Breast epithelium (tissue), 4 donors: ENCODE data around the gene FSHR. TPM values are rescaled to one million over a fixed set of nuclear protein-coding genes. Genes with fewer than 3 reads are reported as not detected.

ENCODE experiments used
- DNase-seq, 2 donors: peaks; one replicate each; pipeline ENCODE4 v3.0.0-alpha.2; 2019; ENCODE audit warnings: low spot score in 2 of 2
- H3K27ac ChIP-seq, 2 donors: fragments of 200-600 bp; sonication (generic) in 1 of 2; one replicate each; pipeline ENCODE4 v1.5.1; 2016 to 2019; ENCODE audit warnings: mild to moderate bottlenecking in 1 of 2
- H3K27me3 ChIP-seq, 2 donors: fragments of 200-600 bp; sonication (generic) in 1 of 2; one replicate each; pipeline versions ENCODE4 v1.5.1 to v1.6.0; 2017 to 2019; ENCODE audit warnings: control low read depth in 1 of 2, mild to moderate bottlenecking in 1 of 2
- H3K36me3 ChIP-seq: fragments of 200-600 bp; one replicate; pipeline ENCODE4 v1.5.1; 2019
- H3K4me1 ChIP-seq, 2 donors: fragments of 200-600 bp; sonication (generic); one replicate each; pipeline ENCODE4 v1.5.1; 2016 to 2019; ENCODE audit warnings: control low read depth in 1 of 2
- H3K4me3 ChIP-seq, 3 donors: fragments of 200-600 bp; sonication (generic); 1 replicate in 2 of 3; 2 replicates in 1 of 3; pipeline ENCODE4 v1.5.1; 2016 to 2019; ENCODE audit warnings: mild to moderate bottlenecking in 3 of 3, moderate library complexity in 2 of 3
- H3K9me3 ChIP-seq, 2 donors: fragments of 200-600 bp; sonication (generic) in 1 of 2; one replicate each; pipeline ENCODE4 v1.5.1; 2016 to 2019; ENCODE audit warnings: control low read depth in 1 of 2
- POLR2A ChIP-seq: fragments of 450-650 bp; IDR thresholded peaks from one replicate; pipeline ENCODE4 v1.6.1; 2016; ENCODE audit warnings: antibody characterized with exemption, mild to moderate bottlenecking, moderate library complexity
- POLR2AphosphoS5 ChIP-seq, 3 donors: sonication (generic); formaldehyde crosslinking; IDR thresholded peaks; one replicate each; pipeline ENCODE4 v1.6.1; 2017; ENCODE audit warnings: antibody characterized with exemption in 3 of 3
- intact Hi-C: fragments of 100-400 bp; cut with DNase I; formaldehyde crosslinking; loops from one replicate; pipeline ENCODE4 v1.15.1; 2023; ENCODE audit warnings: low total_unique reads
- total RNA-seq, 3 donors: library from RNA; depleted of rRNA; stranded (reverse); fragments of >200 nt; gene quantifications; one replicate each; pipeline ENCODE4 v1.1.0, GENCODE V29; 2016
- TF ChIP-seq, protein P1 (sequence below), 3 donors: fragments of 450-650 bp; IDR thresholded peaks; one replicate each; pipeline ENCODE4 v1.5.1; 2016 to 2017; ENCODE audit warnings: antibody characterized with exemption in 3 of 3, mild to moderate bottlenecking in 3 of 3, moderate library complexity in 3 of 3

FSHR gene, protein sequence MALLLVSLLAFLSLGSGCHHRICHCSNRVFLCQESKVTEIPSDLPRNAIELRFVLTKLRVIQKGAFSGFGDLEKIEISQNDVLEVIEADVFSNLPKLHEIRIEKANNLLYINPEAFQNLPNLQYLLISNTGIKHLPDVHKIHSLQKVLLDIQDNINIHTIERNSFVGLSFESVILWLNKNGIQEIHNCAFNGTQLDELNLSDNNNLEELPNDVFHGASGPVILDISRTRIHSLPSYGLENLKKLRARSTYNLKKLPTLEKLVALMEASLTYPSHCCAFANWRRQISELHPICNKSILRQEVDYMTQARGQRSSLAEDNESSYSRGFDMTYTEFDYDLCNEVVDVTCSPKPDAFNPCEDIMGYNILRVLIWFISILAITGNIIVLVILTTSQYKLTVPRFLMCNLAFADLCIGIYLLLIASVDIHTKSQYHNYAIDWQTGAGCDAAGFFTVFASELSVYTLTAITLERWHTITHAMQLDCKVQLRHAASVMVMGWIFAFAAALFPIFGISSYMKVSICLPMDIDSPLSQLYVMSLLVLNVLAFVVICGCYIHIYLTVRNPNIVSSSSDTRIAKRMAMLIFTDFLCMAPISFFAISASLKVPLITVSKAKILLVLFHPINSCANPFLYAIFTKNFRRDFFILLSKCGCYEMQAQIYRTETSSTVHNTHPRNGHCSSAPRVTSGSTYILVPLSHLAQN
- not detected for total RNA-seq

DNA sequence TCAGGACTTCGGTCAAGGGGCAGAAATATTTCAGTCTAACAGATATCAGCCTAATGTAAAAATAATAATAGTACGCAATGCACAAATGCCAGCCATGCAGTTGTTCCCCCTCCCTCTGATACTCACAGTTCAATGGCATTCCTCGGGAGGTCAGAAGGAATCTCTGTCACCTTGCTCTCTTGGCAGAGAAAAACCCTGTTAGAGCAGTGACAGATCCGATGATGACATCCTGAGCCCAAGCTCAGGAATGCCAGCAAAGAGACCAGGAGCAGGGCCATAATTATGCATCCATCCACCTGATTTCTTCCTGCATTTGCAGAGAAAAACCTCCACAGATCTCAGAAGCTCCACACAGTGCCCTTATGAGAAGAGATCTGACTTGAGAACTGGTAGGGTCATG lies at the start of gene FSHR:
Gene FSHR (minus strand): TSS at position 376 of the 400 bp plus-strand sequence. CDS start 98 bp downstream, at position 278.
- no peaks in the 10 kb centered on the region for H3K27me3 ChIP-seq
- H3K4me1 ChIP-seq = no peaks in the 10 kb centered on the region
- DNase-seq = no peak
- no peak within 1 kb of the TSS for H3K27ac ChIP-seq
- H3K4me3 ChIP-seq = no peak within 1 kb of the TSS
- H3K9me3 ChIP-seq = no peaks in the 10 kb centered on the region
- H3K36me3 ChIP-seq = no peaks in the 10 kb centered on the region
- TF ChIP-seq, protein P1, sequence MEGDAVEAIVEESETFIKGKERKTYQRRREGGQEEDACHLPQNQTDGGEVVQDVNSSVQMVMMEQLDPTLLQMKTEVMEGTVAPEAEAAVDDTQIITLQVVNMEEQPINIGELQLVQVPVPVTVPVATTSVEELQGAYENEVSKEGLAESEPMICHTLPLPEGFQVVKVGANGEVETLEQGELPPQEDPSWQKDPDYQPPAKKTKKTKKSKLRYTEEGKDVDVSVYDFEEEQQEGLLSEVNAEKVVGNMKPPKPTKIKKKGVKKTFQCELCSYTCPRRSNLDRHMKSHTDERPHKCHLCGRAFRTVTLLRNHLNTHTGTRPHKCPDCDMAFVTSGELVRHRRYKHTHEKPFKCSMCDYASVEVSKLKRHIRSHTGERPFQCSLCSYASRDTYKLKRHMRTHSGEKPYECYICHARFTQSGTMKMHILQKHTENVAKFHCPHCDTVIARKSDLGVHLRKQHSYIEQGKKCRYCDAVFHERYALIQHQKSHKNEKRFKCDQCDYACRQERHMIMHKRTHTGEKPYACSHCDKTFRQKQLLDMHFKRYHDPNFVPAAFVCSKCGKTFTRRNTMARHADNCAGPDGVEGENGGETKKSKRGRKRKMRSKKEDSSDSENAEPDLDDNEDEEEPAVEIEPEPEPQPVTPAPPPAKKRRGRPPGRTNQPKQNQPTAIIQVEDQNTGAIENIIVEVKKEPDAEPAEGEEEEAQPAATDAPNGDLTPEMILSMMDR (IDR thresholded peaks at IDR 0.05) = no peak
- TF ChIP-seq POLR2AphosphoS5 (IDR thresholded peaks at IDR 0.05) (no peak), POLR2A (no peak)
- intact Hi-C loops = no loop called here

DNA sequence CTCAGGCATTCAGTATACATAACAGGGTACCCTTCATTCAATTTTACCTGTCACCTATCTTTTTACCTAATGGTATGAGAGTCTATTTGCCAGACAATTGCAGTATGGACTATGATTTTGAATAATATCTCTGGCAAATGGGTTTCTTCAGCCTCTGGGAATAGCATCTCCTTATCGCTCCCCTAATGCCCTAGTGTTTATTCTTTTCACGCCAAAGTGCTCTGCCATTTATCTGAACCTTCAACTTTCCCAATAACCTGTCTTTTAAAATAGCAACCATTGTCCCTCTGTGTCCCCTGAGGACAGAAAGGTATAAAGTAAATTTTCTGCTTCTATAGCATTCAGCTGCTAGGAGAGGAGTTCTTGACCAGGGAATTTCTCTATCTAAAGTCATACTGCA lies 45.0 kb upstream of the FSHR start:
- H3K27ac ChIP-seq = no peak overlapping the region
- DNase-seq = no peak
- no peaks in the 10 kb centered on the region for H3K9me3 ChIP-seq
- intact Hi-C loops = no loop called here
- TF ChIP-seq POLR2A = no peak
- TF ChIP-seq, protein P1 (IDR thresholded peaks at IDR 0.05) = no peak
- TF ChIP-seq POLR2AphosphoS5 (IDR thresholded peaks at IDR 0.05) = no peak
- H3K36me3 ChIP-seq = no peaks in the 10 kb centered on the region
- H3K4me3 ChIP-seq = no peak overlapping the region
- H3K27me3 ChIP-seq = no peaks in the 10 kb centered on the region
- no peaks in the 10 kb centered on the region for H3K4me1 ChIP-seq

DNA sequence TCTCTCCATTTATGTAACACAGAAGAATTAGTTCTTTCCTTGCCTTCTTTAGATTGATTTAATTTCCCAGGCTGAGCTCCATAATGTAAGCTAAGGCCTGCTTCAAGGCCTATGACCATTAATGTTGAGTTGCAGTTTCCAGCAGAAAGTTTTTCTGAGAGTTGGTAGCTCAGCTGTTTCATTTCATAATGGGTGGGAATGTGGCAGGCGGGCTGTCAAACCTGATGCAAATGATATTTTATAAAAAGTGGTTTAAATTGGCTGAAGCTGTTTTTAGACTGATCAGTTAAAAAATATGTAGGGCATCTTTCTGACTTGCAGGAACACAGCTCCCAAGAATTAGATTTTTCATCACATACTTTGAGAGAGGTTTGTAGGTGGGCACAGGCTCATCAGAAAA lies 40.4 kb upstream of the FSHR start:
- no peak for DNase-seq
- Histone ChIP-seq H3K36me3 (no peaks in the 10 kb centered on the region), H3K4me3 (no peak overlapping the region), H3K27me3 (no peaks in the 10 kb centered on the region), H3K27ac (no peak overlapping the region), H3K9me3 (no peaks in the 10 kb centered on the region), H3K4me1 (no peaks in the 10 kb centered on the region)
- intact Hi-C loops = no loop called here
- no peak for TF ChIP-seq POLR2AphosphoS5 (IDR thresholded peaks at IDR 0.05)

DNA sequence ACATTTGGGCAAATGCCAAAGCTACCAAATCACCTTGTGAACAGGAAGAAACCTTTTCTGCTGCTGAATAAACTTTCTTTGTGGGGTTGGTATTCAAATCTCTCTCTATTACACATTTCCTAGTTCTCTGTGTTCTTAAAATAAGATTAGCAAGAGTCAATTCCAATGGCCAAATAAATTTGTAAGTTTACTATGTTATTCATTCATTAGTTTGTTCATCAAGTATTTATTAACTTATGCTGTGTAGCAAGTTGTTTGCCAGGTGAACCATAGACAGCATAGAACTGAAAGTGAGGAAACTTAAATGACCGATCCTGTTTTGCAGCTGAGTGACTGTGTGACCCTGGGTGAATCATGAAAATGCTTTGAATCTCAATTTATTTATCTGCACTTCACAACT lies 37.7 kb upstream of the FSHR start:
- no peaks in the 10 kb centered on the region for H3K9me3 ChIP-seq
- no peaks in the 10 kb centered on the region for H3K36me3 ChIP-seq
- DNase-seq = no peak
- H3K4me3 ChIP-seq = no peak overlapping the region
- no peaks in the 10 kb centered on the region for H3K4me1 ChIP-seq
- TF ChIP-seq, protein P1 (IDR thresholded peaks at IDR 0.05) = no peak
- no peak for TF ChIP-seq POLR2A
- TF ChIP-seq POLR2AphosphoS5 (IDR thresholded peaks at IDR 0.05) = no peak
- no peaks in the 10 kb centered on the region for H3K27me3 ChIP-seq
- H3K27ac ChIP-seq = no peak overlapping the region
- intact Hi-C loops = no loop called here

DNA sequence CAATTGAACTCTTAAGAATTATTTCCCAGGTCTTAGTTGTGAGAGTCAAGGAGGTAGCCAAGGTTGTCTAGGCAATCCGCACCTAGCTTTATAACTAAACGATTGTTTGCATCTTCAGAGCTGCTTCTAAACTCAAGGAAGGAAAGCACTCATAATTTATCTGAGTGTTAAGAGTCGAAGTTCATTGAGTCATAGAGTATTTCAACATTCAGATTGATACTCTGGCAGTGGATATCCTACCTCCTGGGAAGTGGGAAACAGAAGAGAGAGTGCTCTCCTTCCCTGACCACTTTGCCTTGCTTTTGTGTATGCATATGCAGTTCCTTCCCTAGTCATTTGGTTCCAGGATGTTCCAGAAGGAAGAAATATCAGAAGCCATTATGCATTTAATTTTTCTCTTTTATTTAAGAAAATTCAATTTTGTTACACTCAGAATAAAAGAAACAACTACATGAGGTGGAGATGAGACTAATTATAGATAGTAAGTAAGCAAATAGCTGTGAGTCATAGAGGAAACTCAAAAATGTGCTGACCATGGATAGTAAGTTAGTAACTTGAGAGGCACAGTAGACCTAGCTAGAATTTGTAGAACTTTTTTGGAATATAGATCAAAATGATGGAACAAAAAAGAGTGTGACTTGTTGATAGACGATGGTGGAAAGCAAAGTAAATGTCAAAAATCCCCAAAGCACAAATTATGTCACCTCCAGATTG lies 35.4 kb upstream of the FSHR start:
- Histone ChIP-seq H3K36me3 (no peaks in the 10 kb centered on the region), H3K4me3 (no peak overlapping the region), H3K9me3 (peaks cover 0 to 11% of the 10 kb centered on the region in 2 donors), H3K27me3 (no peaks in the 10 kb centered on the region), H3K4me1 (no peaks in the 10 kb centered on the region), H3K27ac (no peak overlapping the region)
- TF ChIP-seq POLR2A = no peak
- TF ChIP-seq, protein P1 (IDR thresholded peaks at IDR 0.05) = no peak
- no peak for TF ChIP-seq POLR2AphosphoS5 (IDR thresholded peaks at IDR 0.05)
- no peak for DNase-seq
- intact Hi-C loops = loop anchor here (2.0 kb wide), 1 partner anchor 27 kb away; no protein-coding TSS in a partner anchor
